PFSK-1 (cell line): ENCODE measurements around the gene OPCML.

Source experiments
- SIN3A ChIP-seq: IDR thresholded peaks from 2 replicates; pipeline ENCODE4 v1.6.1; 2012; ENCODE audit warnings: mild to moderate bottlenecking, low read length, moderate library complexity, borderline replicate concordance; ENCODE audit not compliant: insufficient read depth
- TAF1 ChIP-seq: IDR thresholded peaks from 2 replicates; pipeline ENCODE4 v1.6.1; 2012; ENCODE audit warnings: low read length, control low read depth, borderline replicate concordance; ENCODE audit not compliant: insufficient read depth

DNA sequence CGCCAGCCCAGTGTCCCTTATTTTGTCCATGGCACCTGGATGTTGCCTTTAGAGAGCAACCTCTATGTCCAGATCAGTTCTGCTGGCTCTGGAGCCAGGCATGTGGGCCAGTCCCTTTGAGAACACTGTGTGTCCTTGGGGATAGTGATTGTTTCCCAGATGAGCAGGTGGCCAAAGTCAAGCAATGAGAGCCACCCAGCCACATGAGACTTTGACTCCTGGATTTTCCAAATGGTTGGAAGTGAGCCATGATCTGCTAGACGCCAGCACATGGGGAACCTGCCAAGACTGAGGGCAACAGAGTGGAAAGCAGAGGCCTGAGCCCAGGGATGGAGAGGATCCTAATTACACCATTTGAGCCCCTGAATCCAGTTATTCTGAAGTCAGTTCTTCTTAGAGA lies 479.8 kb downstream of the OPCML start:
- no peak for TF ChIP-seq TAF1
- no peak for TF ChIP-seq SIN3A
